ENCODE data around the gene CYP4A22. TPM values are rescaled to one million over a fixed set of nuclear protein-coding genes. Genes with fewer than 3 reads are reported as not detected.

CYP4A22 gene
- total RNA-seq, 1 experiment from 2014 or later: not detected

GRCh38 chr1:47179017-47179987 lies 42.1 kb downstream of the CYP4A22 start:
- Histone ChIP-seq H2AFZ (ENCODE audit: low read length) (no peak overlapping the region), H2AK5ac (ENCODE audit: insufficient read length, low read length) (no peak overlapping the region), H3K14ac (ENCODE audit: insufficient read depth, low read length) (peak overlapping the region; percentile 70; the same call in 1 of the 2 replicates), H4K20me1 (ENCODE audit: control insufficient read depth, insufficient read depth, insufficient read length) (no peaks in the 10 kb centered on the region), H3K18ac (ENCODE audit: insufficient read length, low read depth, low read length) (peak overlapping the region; percentile 85), H3K23me2 (ENCODE audit: insufficient read length, low read depth, low read length, poor library complexity, severe bottlenecking) (peaks cover 8% of the 10 kb centered on the region), H3K79me1 (ENCODE audit: insufficient read depth, low read depth, low read length, poor library complexity, severe bottlenecking) (no peaks in the 10 kb centered on the region), H3K27ac (ENCODE audit: insufficient read length, low read depth, low read length) (no peak overlapping the region), H4K8ac (replicated peaks; ENCODE audit: insufficient read length, low read depth, low read length) (peak overlapping the region; percentile 79), H3K4me1 (ENCODE audit: insufficient read depth, low read length) (peaks cover 2% of the 10 kb centered on the region; the same call in 1 of the 2 replicates), H3T11ph (ENCODE audit: low read length) (no peak overlapping the region), H2BK12ac (ENCODE audit: insufficient read length, low read depth, low read length) (no peak overlapping the region), H4K5ac (ENCODE audit: insufficient read length, low read depth, low read length) (peak overlapping the region; percentile 80), H3K56ac (ENCODE audit: insufficient read length, low read depth, low read length) (no peak overlapping the region), H3K4me2 (ENCODE audit: insufficient read depth, insufficient read length, low read length) (peak overlapping the region; percentile 55), H2BK120ac (ENCODE audit: low read depth, low read length, poor library complexity, severe bottlenecking) (no peak overlapping the region), H3K23ac (ENCODE audit: insufficient read length, low read depth, low read length) (no peak overlapping the region), H2BK5ac (ENCODE audit: insufficient read length, low read length) (no peak overlapping the region), H3K9me3 (ENCODE audit: control insufficient read depth, low read depth, low read length) (no peaks in the 10 kb centered on the region), H3K79me2 (ENCODE audit: insufficient read depth, low read length) (no peaks in the 10 kb centered on the region), H3K4ac (ENCODE audit: low read depth, low read length) (no peak overlapping the region), H4K91ac (ENCODE audit: insufficient read length, low read depth, low read length) (no peak overlapping the region), H2BK20ac (ENCODE audit: low read depth, low read length, poor library complexity, severe bottlenecking) (no peak overlapping the region), H3K9ac (ENCODE audit: extremely low read depth, insufficient read length, low read length) (peak overlapping the region; percentile 50), H2BK15ac (ENCODE audit: low read depth, low read length) (no peak overlapping the region), H3K27me3 (ENCODE audit: insufficient read depth, low read length) (peaks cover 4% of the 10 kb centered on the region; the same call in 1 of the 2 replicates)
- Mint-ChIP-seq H3K4me1 (peaks cover 20% of the 10 kb centered on the region in 2 experiments), H3K27me3 (ENCODE audit: low read depth) (peaks cover 55% of the 10 kb centered on the region), H3K27ac (peak overlapping the region in 2 of 3 experiments; percentile 89 to 92; a peak in 4 of 7 replicates), H3K4me3 (peak overlapping the region; percentile 68 to 86), H3K9me3 (peaks cover 0 to 3% of the 10 kb centered on the region in 2 experiments; a peak in 1 of 5 replicates), H3K36me3 (ENCODE audit: insufficient read depth in 1 of 3, low read depth in 3 of 3) (no peaks in the 10 kb centered on the region)
- WGBS (ENCODE audit: extremely low coverage, insufficient read length, low lambda C conversion rate): no CpG with 5 or more reads among the region's 30 CpGs
- peak; percentile 91 for TF ChIP-seq CTCF (conservative IDR thresholded peaks at IDR 0.05)
- DNase-seq: peak; percentile 96
